Activated CD4-positive, alpha-beta T cell treated with anti-CD3 and anti-CD28 coated beads for 24 hours (primary cell): Measurements from ENCODE around the gene AKAP13.

Source experiments
- DNase-seq, 2 donors: peaks; one replicate each; pipeline ENCODE4 v3.0.0-alpha.2; 2020; ENCODE audit warnings: low read depth in 2 of 2

The AKAP13 gene

DNA sequence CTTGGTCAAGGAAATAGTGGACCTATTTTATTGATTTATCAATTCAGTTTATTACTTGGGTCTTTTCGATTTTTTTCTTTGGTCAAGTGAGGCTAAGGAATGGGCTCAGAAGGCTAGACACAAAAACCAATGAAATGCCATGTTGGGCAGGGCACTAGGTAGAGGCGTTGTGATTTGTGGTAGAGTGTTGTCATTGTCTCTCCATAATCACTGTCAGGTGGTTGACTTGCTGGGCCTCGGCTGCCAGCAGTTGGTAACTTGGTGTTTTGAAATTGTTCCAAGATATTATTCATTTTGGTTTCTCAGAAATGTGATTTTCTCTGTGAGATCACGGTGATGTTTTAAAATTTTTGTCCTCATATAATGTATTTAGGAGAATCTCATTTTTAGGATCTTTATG lies 240.7 kb downstream of the AKAP13 start:
- no peak for DNase-seq

DNA sequence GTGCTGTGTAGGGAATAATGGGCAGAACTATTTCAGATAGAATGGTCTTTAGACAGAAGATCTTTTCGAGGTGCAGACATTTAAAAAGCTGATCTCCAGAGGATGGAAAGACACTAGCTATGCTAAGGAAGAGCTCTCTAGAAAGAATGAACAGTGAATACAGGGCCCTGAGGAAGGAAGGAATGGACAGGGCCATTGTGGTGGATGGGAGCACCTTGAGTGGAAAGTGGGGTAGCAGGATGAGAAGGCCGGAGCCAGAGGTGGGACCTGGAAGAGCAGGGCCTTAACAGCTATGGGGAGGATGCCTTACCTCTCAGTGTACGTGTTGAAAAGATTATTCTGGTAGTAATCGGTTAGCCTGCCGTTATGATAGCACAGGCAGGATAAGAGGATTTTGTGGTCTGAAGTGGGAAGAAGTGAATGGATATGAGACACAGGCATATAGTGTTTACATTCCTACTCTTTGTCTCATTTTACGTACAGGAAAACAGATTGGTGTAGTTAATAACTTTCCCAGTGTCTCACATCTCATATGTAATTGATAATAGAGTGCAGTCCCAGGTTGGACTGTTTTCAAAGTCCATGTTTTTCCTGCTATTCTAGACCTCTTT lies 241.9 kb downstream of the AKAP13 start:
- DNase-seq: no peak

DNA sequence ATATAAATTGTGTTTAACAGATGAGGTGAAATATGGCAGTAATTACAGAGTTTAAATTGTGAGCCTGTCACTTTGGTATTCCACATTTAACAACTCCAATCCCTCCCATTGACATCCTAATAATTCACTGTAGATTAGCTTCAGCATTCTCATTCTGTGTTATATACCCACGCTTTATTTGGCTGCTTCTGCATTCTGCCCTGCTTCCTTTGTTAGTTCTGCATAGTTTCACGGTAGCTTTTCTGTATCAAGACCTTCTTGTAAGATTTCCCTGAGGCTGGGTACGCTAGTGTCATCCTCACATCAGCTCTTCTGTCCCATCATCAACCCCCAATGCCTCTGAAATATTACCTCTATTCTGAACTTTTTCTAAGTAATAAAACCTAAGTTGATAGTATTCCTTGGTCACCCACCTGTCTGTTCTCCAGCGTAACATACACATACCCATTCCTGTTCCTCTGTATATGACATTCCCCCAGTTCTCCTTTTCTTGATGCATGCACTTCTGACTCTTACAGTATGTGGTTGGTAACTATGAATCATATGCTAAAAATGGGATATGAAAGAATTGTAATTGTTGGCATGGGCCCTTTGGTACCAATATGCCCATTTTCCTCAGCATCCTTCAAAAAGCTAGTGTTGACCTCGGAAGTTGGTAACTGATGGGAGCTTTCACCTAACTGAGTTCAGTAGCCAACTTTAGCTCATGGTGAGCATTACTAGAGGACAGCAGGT lies 243.1 kb downstream of the AKAP13 start:
- no peak for DNase-seq

DNA sequence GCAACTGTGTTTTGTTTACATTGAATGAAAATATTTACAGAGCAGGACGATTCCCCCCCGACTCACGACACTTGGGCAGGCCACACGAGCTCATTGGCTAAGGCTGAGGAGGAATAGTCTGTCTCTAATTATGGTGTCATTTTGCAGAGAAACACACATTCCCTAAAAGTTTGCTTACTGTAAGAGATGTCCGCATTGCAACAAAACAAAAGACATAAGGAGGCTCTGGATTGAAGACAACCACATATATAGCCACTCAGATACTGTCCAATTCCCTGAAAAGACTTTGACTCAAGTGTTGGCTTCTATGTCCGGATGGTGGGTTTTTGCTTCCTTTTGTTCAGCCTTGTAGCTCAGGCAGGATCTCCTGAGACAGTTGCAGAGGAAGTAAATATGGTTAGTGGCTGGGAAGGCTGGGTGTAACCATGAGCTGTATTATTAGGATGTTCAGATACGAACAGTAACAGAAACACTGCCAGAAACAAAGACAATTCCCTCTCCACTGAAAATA lies 243.9 kb downstream of the AKAP13 start:
- no peak for DNase-seq

DNA sequence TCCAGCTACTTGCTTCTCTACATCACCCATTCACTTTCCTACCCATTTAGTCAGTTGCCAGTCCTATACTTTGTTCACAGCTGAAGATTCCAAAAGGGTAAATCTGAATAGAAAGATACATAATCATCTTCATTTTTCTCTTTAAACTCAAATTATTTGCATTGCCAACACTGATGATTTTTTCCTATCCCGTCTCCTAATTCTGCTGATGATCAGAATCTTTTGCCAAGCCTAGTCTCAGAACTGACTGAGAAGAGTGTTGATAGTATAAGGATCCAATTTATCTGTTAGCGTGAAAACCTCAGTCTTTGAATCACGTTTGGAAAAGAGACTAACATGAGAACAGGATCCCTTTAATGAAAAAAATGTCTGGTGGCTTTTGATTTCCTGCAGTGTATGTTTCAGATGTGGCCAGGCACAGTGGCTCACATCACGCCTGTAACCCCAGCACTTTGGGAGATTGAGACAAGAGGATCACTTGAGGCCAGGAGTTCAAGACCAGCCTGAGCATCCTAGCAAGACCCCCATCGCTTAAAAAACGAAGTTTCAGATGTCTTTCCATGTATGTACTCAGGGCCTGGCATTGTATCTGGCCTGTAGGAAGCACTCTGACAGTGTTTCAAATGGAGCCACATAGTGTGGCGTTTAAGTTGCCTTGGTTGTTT lies 244.9 kb downstream of the AKAP13 start:
- DNase-seq: no peak

DNA sequence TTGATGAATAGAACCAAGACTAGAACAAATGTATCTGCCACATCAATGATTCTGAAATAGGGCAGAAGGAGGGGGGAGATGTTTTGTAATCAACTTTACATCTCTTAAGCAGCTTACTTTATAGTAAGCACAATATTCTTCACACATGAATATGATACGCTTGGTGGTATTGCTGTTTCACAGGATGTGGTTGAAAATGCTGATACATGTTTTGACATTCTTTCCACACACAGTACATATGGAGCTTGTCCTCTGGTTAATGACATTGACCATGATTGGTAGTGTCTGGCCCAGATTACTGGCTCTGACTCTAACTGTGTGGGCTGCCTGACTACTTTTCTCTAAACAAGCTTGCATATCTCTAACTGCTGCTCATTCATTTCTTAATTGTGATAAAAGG lies 245.5 kb downstream of the AKAP13 start:
- no peak for DNase-seq

DNA sequence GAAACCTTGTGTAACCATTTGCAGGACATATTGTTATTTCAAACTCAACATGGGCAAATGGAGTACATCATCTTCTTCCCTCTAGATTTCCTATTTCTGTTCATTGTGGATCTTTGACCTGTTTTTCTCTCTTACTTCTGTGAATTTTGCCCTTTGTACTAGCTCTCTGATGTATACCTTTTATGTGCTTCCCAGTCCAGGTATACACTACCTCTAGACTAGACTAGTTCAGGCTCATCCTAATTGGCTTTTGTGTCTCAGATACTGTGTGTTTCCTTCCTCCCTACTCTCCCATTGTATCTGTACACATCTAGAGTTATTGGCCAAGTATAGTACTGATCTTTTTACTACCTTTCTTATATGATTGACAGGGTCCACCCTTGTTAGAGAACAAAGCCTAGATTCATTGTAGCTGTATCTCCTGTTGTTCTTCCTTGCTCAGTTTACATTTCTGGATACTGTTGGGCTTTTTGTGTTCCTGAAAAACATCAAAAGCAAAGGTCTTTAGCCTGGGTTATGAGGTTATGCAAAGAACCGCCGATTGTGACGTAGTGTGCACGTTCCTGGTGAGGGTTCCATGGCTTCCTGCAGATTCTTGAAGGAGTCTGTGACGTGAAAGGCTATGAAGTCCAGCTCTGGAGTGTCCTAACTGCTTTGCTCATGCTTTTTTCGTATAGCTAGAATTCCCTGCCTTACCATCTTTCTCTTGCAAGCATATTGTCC lies 247.0 kb downstream of the AKAP13 start:
- no peak for DNase-seq

DNA sequence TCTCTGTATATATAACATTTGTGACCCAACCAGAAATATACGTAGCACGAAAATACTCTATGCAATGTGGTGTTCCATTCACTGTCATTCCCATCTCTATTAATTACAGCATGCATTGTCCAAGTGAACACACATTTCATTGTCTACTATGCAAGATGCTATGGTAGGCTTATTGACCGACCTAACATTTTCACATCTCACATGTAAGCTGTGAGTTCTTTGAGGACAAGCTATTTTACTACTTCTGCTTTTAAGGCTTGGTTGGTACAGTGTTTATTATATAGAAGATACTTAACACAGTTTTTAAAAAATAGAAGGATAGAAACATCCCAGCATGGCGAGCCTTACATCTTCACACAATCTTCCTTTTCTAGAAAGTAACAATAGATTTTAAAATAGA lies 249.9 kb downstream of the AKAP13 start:
- no peak for DNase-seq

DNA sequence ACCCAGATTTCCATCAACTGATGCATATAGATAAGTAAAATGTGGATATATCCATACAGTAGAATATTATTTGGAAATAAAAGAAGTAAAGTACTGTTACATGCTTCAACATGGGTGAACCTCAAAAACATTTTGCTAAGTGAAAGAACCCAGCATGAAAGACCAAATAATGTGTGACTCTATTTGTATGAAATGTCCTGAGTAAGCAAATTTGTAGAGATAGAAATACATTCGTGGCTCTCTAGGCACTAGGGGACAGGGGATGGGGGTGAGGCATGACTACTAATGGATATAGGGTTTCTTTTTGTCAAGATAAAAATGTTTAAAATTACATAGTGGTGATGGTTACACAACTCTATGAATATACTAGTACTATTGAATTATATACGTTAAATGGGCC lies 250.6 kb downstream of the AKAP13 start:
- DNase-seq: no peak

DNA sequence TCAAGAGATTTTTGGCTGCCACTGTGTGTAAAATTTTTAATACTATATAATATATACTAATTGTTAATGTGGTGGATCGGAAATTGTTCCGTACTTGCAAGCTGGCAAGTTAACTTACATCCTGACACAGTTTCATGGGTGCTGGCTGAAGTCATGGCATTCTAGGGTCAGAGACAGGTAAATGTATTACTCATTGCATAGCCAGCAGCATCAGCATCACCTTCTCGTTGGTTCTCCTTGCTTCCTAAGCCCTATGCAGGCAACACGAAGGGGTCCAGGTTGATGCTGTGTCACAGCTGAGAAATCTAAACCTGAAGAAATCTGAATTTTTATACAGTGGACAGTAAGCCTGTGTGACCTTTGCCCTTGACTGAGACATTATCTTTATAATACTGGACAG lies 251.6 kb downstream of the AKAP13 start:
- DNase-seq: no peak

DNA sequence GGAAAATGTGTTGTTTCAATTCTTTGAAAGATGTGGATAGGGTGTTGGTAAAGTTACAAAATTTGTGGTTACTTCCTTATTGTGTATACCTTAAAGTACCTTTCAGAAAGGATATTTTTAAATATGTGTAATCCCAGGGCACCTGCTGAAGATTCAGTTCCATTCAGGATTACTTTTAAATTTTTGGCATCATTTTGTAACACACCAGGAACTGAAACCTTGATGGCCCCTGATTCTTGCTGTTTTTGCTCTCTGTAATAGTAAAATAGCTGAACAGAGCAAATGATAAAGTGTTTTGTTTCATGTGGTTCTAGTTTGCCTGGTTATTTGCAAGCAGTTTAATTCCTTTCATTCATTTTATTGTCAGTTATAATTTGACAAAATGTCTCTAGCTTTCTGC lies 253.5 kb downstream of the AKAP13 start:
- no peak for DNase-seq

DNA sequence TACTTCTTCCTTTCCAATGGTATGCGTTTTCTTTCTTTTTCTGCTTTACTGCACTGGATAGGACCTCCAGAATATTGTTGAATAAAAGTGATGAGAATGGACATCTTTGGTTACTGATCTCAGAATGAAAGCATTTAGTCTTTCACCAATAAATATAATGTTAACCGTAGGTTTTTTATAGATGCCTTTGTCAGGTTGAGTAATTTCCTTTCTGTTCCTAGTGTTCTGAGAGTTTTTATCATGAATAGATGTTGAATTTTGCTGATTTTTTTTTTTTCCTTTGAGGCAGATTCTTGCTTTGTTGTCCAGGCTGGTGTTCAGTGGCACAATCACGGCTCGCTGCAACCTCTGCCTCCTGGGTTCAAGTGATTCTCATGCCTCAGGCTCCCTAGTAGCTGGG lies 255.9 kb downstream of the AKAP13 start:
- no peak for DNase-seq

DNA sequence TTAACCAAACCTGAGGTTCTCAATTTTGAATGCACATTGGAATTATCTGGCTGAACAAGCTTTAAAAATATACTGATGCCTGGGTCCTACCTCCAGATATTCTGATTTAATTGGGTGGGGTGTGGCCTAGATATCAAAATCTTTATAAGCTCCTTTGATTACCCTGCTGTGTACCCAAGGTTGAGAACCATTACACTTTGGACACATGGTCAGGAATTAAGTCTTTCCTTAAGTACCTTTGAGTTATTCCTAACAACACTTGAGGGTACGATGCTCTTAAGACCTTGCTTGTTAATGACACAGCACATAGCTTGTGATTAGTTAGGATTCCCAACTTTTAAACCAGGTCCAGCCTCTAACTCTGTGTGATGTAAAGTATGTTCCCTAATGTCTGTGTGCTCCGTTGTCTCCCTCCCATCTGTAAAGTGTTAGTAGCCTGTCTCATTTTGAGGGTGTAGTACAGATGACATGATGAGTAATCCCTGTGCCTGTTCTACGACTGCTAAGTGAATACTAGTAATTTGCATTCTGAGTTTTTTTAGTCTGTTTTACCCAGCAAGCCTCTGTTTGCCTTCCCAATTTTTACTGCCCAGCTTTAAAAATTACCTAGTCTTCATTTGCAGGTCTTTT lies 259.5 kb downstream of the AKAP13 start:
- no peak for DNase-seq

DNA sequence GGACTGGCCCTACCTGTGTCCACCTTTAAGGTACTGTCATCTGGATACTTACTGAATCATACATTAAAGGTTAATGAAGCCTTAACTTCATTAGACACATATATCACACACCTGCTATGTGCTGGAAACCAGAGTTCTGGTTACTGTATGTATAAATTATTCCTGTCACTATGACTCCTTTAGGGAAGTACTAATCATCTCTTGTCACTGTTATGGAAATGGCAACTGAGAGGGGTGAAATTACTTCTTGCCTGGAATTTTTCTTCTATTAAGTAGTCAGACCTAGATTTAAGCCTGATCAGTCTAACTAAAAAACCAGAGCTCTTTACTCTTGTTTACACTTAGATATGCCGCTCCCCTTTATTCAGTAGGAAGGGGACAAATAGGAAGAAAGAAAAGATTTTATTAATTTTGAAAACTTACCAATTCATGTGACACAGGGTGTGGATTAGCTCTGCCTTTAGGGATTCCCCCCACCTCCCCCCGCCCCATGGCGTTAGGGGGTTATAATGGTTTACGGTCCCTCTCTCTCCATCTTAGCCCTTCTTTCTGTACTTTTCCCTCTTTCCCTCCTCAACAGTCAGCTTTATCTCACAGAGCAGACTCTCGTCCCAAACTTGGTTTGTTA lies 261.8 kb downstream of the AKAP13 start:
- no peak for DNase-seq

DNA sequence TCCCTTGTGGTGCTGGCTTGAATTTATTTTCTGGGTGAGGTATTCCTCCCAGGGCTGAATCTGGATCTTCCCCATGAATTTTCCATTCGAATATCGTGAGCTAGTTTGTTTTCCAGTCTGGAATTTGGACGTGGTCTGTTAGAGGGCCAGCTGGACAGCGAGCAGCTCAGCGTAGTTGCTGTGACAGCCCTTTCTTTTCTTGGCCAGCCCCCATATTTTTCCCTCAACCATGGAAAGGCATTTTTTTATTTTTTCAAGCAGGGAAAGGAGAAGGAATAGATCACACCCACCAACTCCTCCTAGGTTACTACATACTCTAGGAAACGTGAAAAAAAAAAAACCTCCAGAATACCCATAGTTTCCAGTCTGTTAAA lies 262.3 kb downstream of the AKAP13 start:
- DNase-seq: no peak

DNA sequence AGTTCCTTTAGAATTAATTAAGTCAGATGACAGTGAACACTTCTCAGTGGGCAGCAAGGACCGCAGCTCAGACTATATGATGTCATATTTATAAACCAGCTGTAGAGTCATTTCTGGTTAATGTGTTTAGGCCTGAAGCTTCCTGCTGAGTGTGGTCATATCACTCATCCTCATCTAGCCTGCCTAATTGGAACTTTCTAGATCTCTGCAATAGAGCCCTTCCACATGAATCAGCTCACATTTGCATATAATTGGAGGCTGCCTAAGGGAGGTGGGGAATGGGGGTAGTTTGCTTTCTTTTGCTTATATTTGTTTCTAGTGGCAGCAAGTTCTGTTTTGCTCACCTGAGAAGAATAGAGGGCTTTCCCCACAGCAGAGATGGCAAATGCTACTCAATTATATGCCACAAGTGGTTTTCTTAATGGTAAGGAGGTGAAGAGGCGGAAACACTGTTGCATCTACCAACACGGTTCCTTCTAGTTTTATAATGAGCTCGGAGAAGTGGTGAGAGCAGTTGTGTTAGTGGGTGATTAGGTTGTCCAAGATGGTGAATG lies 266.2 kb downstream of the AKAP13 start:
- DNase-seq: no peak

DNA sequence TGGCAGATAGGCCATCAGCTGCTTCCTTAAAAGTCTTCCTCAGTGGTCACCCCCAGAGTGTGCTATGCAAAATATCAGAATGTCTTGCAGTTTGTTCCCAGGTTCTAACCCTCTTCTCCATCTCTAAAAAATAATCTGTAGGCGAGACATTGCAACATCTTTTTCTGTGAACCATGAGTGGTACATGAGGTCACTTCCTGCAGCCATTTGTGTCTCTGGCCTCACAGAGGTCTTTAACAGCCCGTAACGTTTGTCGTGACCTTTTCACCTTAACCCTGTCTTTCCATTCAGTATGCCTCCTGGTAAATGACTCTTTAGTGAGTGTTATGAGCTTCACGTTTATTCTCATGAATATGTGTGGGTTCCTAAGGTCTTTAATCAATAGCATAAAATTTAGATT lies 269.0 kb downstream of the AKAP13 start:
- no peak for DNase-seq

DNA sequence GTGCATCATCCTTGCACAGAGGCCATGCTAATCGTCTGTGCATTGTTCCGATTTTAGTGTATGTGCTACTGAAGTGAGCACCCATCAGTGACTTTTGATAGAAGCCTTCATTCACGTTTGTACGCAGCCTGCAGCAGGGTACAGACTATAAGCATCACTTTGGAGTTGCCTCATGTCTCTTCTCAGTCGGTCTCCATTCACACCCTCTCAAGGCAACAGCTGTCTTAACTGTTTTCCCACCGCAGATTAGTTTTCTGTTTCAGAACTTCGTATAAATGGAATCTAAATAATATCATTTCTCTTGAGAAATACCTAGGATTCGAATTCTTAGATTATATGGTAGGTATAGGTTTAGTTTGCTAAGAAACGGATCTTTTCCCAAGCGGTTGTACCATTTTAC lies 271.1 kb downstream of the AKAP13 start:
- no peak for DNase-seq

DNA sequence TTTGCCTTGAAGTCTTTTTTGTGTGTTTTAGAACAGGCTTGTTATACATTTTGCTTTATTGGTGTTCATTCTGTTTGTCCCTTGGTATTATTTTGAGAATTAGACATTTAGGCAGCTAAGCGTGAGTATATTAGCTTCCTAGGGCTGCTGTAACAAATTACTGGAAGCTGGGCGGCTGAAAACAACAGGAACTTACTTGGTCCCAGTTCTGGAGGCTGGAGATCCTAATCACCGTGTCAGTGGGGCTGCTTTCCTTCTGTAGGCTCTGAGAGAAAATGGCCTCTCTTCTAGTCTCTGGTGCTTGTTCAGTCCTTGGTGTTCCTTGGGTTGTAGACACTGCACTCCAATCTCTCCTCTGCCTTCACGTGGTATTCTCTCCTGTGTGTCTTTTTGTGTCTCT lies 272.1 kb downstream of the AKAP13 start:
- DNase-seq: no peak

DNA sequence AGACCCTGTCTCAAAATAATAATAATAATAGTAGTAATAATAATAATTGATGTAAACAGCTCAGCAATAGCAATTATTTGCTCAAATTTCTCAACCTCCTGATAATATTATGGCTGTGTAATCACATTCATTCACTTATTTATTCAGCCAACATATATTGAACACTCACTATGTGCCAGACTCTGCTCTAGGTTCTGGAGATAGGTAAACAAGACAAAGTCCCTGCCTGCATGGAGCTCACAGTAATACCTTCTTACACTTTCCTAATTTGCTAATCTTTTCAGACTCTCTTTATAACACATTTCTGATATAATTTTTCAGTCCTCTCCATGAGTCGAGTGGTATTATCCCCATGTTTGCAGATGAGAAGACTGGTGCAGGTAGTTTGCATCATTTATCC lies 276.7 kb downstream of the AKAP13 start:
- no peak for DNase-seq

DNA sequence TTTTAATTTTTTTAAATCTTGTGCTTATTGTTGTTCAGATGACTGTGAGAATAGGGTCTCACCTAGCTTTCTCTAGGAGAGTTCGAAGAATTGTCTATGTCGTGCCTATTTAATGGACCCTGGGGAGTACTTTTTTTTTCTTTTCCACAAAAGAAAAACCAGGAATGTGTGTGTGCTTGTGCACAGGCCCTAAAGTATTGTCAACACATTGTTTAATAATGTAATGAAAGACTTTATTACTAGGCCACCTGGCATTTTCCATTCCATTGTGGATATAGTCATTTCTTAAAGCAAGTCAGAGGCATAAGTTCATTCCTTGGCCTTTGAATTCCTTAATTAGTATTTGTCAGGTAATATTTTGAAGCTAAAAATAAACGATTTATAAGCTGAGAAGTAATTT lies 278.4 kb downstream of the AKAP13 start:
- no peak for DNase-seq
